MM.1S (cell line): Measurements from ENCODE around the gene PTGIS.

ENCODE experiments used
- DNase-seq: peaks from one replicate; pipeline ENCODE4 v3.0.0-alpha.2; 2015
- H2AFZ ChIP-seq: fragments of 300-600 bp; sonication (generic); 2 replicates; pipeline ENCODE4 v1.6.0; 2016; ENCODE audit warnings: antibody characterized with exemption, low read length
- H3F3A ChIP-seq: fragments of 300-600 bp; sonication (generic); 2 replicates; pipeline ENCODE4 v1.6.1; 2016; ENCODE audit warnings: mild to moderate bottlenecking, antibody characterized with exemption, low read length, moderate library complexity, mixed read lengths; ENCODE audit not compliant: insufficient read depth
- H3K27ac ChIP-seq: fragments of 300-600 bp; sonication (generic); 2 replicates; pipeline ENCODE4 v1.5.1; 2016; ENCODE audit warnings: mild to moderate bottlenecking, low read length
- H3K27me3 ChIP-seq: fragments of 300-600 bp; sonication (generic); replicated peaks from 2 replicates; pipeline ENCODE4 v1.6.0; 2016; ENCODE audit warnings: low read length; ENCODE audit not compliant: insufficient read depth
- H3K36me3 ChIP-seq: fragments of 300-600 bp; sonication (generic); replicated peaks from 2 replicates; pipeline ENCODE4 v1.6.1; 2016; ENCODE audit warnings: mild to moderate bottlenecking, low read length, mixed read lengths; ENCODE audit not compliant: insufficient read depth
- H3K4me1 ChIP-seq: fragments of 300-600 bp; sonication (generic); 2 replicates; pipeline ENCODE4 v1.6.1; 2016; ENCODE audit warnings: low read length, mixed read lengths
- H3K4me2 ChIP-seq: fragments of 300-600 bp; sonication (generic); 2 replicates; pipeline ENCODE4 v1.6.0; 2016; ENCODE audit warnings: low read depth, low read length
- H3K4me3 ChIP-seq: fragments of 300-600 bp; sonication (generic); 2 replicates; pipeline ENCODE4 v1.5.1; 2016; ENCODE audit warnings: low read length, mixed read lengths
- H3K79me2 ChIP-seq: fragments of 300-600 bp; sonication (generic); 2 replicates; pipeline ENCODE4 v1.6.1; 2016; ENCODE audit warnings: mixed run types, low read length, mixed read lengths
- H3K9ac ChIP-seq: fragments of 300-600 bp; sonication (generic); 2 replicates; pipeline ENCODE4 v1.6.1; 2016; ENCODE audit warnings: low read length, mixed read lengths
- H3K9me2 ChIP-seq: fragments of 300-600 bp; sonication (generic); replicated peaks from 2 replicates; pipeline ENCODE4 v1.6.1; 2016; ENCODE audit warnings: mild to moderate bottlenecking, low read length, mixed read lengths; ENCODE audit not compliant: insufficient read depth
- H3K9me3 ChIP-seq: fragments of 300-600 bp; sonication (generic); replicated peaks from 2 replicates; pipeline ENCODE4 v1.6.1; 2016; ENCODE audit warnings: mild to moderate bottlenecking, low read length, mixed read lengths; ENCODE audit not compliant: insufficient read depth
- H4K20me1 ChIP-seq: fragments of 300-600 bp; sonication (generic); 2 replicates; pipeline ENCODE4 v1.6.1; 2016; ENCODE audit warnings: mild to moderate bottlenecking, low read length, moderate library complexity, mixed read lengths; ENCODE audit not compliant: insufficient read depth
- EZH2 ChIP-seq: fragments of 300-600 bp; sonication (generic); optimal IDR thresholded peaks from 2 replicates; pipeline ENCODE3; 2017; ENCODE audit warnings: low read depth, mild to moderate bottlenecking, antibody characterized with exemption, low read length, mixed read lengths
- EZH2phosphoT487 ChIP-seq: fragments of 300-600 bp; sonication (generic); IDR thresholded peaks from 2 replicates; pipeline ENCODE4 v1.6.1; 2018; ENCODE audit warnings: antibody characterized with exemption, low read length
- TF ChIP-seq, protein P1 (sequence below): fragments of 300-600 bp; sonication (generic); IDR thresholded peaks from 2 replicates; pipeline ENCODE4 v1.5.1; 2016; ENCODE audit warnings: antibody characterized with exemption, low read length, mixed read lengths

The PTGIS gene

GRCh38 chr20:49496553-49497397, 71.2 kb downstream of the PTGIS start:
- Histone ChIP-seq H3K9me3 (no peaks in the 10 kb centered on the region), H3K27ac (no peak overlapping the region), H3K9ac (no peak overlapping the region), H3K9me2 (no peaks in the 10 kb centered on the region), H3K4me3 (no peak overlapping the region), H2AFZ (no peak overlapping the region), H3K4me2 (no peak overlapping the region), H3K36me3 (no peaks in the 10 kb centered on the region), H3F3A (no peaks in the 10 kb centered on the region), H3K79me2 (no peaks in the 10 kb centered on the region), H3K27me3 (no peaks in the 10 kb centered on the region; the same call in 1 of the 2 replicates), H4K20me1 (no peaks in the 10 kb centered on the region), H3K4me1 (no peaks in the 10 kb centered on the region)
- TF ChIP-seq, protein P1, sequence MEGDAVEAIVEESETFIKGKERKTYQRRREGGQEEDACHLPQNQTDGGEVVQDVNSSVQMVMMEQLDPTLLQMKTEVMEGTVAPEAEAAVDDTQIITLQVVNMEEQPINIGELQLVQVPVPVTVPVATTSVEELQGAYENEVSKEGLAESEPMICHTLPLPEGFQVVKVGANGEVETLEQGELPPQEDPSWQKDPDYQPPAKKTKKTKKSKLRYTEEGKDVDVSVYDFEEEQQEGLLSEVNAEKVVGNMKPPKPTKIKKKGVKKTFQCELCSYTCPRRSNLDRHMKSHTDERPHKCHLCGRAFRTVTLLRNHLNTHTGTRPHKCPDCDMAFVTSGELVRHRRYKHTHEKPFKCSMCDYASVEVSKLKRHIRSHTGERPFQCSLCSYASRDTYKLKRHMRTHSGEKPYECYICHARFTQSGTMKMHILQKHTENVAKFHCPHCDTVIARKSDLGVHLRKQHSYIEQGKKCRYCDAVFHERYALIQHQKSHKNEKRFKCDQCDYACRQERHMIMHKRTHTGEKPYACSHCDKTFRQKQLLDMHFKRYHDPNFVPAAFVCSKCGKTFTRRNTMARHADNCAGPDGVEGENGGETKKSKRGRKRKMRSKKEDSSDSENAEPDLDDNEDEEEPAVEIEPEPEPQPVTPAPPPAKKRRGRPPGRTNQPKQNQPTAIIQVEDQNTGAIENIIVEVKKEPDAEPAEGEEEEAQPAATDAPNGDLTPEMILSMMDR = no peak
- TF ChIP-seq EZH2 = no peak
- no peak for TF ChIP-seq EZH2phosphoT487
- no peak for DNase-seq

DNA sequence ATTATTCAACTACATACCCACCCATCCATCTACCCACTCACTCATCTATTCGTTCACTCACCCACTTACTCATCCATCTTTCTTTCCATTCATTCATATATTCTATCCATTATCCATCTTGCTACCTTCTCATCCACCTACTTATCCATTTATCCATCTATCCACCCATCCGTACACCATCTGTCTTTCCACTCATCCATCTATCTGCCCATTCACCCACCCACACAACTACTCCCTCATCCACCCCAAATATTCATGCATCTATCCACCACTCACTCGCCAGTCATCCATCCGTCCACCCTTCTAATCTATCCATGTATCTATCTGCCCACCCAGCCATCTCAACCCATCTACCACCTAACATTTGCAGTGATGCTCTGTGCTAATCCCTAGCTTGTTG, 71.9 kb downstream of the PTGIS start:
- H3K4me3 ChIP-seq = no peak overlapping the region
- no peaks in the 10 kb centered on the region for H3K79me2 ChIP-seq
- H3K9me2 ChIP-seq = no peaks in the 10 kb centered on the region
- DNase-seq = no peak
- no peaks in the 10 kb centered on the region for H3K9me3 ChIP-seq
- H4K20me1 ChIP-seq = no peaks in the 10 kb centered on the region
- no peaks in the 10 kb centered on the region for H3K36me3 ChIP-seq
- no peaks in the 10 kb centered on the region; the same call in 1 of the 2 replicates for H3K27me3 ChIP-seq
- TF ChIP-seq EZH2phosphoT487 (no peak), EZH2 (no peak)
- TF ChIP-seq, protein P1 = no peak
- H3K9ac ChIP-seq = no peak overlapping the region
- H2AFZ ChIP-seq = no peak overlapping the region
- H3K4me1 ChIP-seq = no peaks in the 10 kb centered on the region
- H3K27ac ChIP-seq = no peak overlapping the region
- H3F3A ChIP-seq = no peaks in the 10 kb centered on the region
- no peak overlapping the region for H3K4me2 ChIP-seq

GRCh38 chr20:49490689-49491088, 77.2 kb downstream of the PTGIS start:
- no peak overlapping the region for H3K27ac ChIP-seq
- H2AFZ ChIP-seq = no peak overlapping the region
- H3K27me3 ChIP-seq = peaks cover 4% of the 10 kb centered on the region; the same call in 1 of the 2 replicates
- no peaks in the 10 kb centered on the region for H4K20me1 ChIP-seq
- no peaks in the 10 kb centered on the region for H3K36me3 ChIP-seq
- no peak for DNase-seq
- H3K4me2 ChIP-seq = no peak overlapping the region
- H3K9ac ChIP-seq = no peak overlapping the region
- H3K4me1 ChIP-seq = no peaks in the 10 kb centered on the region
- H3K4me3 ChIP-seq = no peak overlapping the region
- TF ChIP-seq, protein P1 = no peak
- TF ChIP-seq EZH2 = no peak
- no peak for TF ChIP-seq EZH2phosphoT487
- H3K79me2 ChIP-seq = no peaks in the 10 kb centered on the region
- no peaks in the 10 kb centered on the region for H3K9me2 ChIP-seq
- H3K9me3 ChIP-seq = no peaks in the 10 kb centered on the region
- no peaks in the 10 kb centered on the region for H3F3A ChIP-seq
